HG03439 (cell line): ENCODE results near the gene NAA50.

ENCODE experiments used
- ATAC-seq: cut with Tn5 transposase; IDR thresholded peaks from one replicate; pipeline ENCODE4 v1.9.1; 2021; ENCODE audit warnings: mild to moderate bottlenecking, moderate library complexity; ENCODE audit not compliant: unreplicated experiment

The NAA50 gene

DNA sequence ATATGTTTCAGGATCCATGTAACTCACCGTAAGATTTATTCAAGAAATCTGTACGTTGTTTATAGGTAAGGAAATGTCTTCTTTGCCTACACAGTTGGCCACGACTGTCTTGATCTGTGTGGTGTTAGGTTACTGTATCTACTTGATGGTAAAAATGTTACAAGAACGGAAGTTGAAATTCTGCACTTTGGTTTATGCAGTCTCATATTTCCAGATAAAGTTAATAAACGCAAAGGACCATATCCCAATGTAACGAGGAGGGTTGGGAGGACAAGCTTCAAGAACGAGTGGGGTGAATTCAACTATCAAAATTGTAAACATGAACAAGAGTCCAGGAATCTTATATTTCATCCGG, 50.6 kb downstream of the NAA50 start:
- no peak for ATAC-seq

- ATAC-seq = no peak
Observed at GRCh38 chr3:113690482-113690881, 55.6 kb downstream of the NAA50 start.

DNA sequence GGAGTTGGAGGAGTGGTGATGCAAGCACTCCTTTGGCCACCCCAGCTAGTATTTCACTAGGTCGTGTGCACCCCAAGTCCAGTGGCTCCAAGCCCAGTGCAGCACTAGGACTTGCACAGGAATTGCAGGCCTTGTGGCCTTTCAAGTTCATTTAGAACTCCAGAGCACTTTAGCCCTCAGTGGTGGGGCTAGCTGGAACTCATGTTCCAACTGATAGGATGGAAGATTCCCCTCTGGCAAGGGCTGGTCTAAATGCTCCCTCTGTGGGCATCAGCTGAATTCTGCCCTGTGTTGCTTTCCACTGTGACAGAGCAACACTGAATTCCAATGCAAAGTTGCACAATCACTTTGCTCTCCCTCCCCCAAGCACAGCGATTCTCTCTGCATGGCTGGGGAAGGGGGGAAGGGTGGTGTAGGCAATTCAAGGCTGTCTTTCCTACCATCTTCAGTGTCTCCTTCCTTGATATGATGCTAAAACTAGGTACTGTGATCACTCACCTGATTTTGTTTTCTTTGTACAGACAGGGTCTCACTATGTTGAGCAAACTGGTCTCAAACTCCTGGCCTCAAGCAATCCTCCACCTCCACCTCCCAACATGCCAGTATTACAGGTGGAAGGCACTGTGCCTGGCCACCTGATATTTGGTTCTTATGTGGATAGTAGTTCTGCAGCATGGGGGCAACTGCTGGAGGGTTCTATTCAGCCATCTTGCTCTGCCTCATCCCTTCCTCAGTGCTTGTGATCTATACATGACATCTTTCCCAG, 59.9 kb downstream of the NAA50 start:
- no peak for ATAC-seq

GRCh38 chr3:113685124-113685523, 60.9 kb downstream of the NAA50 start:
- no peak for ATAC-seq

DNA sequence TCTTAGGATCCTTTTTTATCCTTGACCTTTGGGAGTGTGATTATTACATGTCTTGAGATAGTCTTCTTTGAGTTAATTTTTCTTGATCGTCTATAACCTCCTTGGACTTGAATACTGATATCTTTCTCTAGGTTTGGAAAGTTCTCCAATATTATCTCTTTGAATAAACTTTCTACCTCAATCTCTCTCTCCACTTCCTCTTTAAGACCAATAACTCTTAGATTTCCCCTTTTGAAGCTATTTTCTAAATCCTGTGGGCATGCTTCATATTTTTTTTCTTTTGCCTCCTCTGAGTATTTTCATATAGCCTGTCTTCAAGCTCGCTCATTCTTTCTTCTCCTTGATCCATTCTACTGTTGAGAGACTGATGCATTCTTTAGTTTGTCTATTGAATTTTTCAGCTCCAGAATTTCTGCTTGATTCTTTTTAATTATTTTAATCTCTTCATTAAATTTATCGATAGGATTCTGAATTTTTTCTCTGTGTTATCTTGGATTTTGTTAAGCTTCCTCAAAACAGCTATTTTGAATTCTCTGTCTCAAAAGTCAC, 61.7 kb downstream of the NAA50 start:
- ATAC-seq = no peak

GRCh38 chr3:113678773-113679172, 67.3 kb downstream of the NAA50 start:
- no peak for ATAC-seq

DNA sequence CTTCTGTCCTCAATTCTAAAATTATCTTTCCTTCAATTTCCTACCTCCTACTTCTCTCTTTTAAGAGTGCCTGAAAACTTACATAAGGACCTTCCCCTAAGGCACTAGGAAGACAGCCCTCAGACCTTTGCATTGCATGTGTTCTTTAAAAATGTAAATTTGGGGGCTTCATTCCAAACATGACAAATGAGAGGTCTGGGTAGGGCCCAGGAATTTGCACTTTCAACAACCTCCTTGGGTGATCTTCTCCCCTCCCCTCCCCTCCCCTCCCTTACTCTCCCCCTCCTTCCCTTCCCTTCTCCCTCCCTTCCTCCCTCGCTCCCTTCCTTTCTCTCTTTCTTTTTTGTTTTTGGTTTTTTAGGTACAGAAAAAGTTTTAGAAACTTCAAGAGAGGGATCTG, 68.3 kb downstream of the NAA50 start:
- ATAC-seq = no peak

DNA sequence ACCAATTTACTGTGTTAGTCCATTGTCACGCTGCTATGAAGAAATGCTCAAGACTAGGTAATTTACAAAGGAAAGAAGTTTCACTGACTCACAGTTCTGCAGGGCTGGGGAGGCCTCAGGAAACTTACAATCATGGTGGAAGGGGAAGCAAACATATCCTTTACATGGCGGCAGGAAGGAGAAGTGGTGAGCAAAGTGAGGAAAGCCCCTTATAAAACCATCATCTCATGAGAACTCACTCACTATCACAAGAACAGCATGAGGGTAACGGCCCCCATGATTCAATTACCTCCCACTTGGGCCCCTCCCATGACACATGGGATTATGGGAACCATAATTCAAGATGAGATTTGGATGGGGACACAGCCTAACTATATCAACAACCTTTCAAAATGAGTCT, 69.8 kb downstream of the NAA50 start:
- ATAC-seq = no peak

- no peak for ATAC-seq
Observed at GRCh38 chr3:113673593-113673992, 72.5 kb downstream of the NAA50 start.

GRCh38 chr3:113668015-113668414, 78.0 kb downstream of the NAA50 start:
- ATAC-seq = no peak
